GM12864 (cell line): ENCODE data around the gene RYR2.

Experiments
- DNase-seq: peaks from one replicate; pipeline ENCODE4 v3.0.0-alpha.2; 2011; ENCODE audit warnings: low read depth
- H3K4me3 ChIP-seq: 2 replicates; pipeline ENCODE4 v1.5.1; 2011; ENCODE audit warnings: mild to moderate bottlenecking, low read depth, low read length, control low read depth
- TF ChIP-seq, protein P1 (sequence below): IDR thresholded peaks from 2 replicates; pipeline ENCODE4 v1.5.1; 2011; ENCODE audit warnings: low read depth, mild to moderate bottlenecking, moderate library complexity, low read length, control low read depth, inconsistent platforms; ENCODE audit errors: missing control alignments

Gene RYR2

GRCh38 chr1:237071641-237072420 lies 29.8 kb downstream of the RYR2 start:
- no peak overlapping the region for H3K4me3 ChIP-seq
- TF ChIP-seq, protein P1, sequence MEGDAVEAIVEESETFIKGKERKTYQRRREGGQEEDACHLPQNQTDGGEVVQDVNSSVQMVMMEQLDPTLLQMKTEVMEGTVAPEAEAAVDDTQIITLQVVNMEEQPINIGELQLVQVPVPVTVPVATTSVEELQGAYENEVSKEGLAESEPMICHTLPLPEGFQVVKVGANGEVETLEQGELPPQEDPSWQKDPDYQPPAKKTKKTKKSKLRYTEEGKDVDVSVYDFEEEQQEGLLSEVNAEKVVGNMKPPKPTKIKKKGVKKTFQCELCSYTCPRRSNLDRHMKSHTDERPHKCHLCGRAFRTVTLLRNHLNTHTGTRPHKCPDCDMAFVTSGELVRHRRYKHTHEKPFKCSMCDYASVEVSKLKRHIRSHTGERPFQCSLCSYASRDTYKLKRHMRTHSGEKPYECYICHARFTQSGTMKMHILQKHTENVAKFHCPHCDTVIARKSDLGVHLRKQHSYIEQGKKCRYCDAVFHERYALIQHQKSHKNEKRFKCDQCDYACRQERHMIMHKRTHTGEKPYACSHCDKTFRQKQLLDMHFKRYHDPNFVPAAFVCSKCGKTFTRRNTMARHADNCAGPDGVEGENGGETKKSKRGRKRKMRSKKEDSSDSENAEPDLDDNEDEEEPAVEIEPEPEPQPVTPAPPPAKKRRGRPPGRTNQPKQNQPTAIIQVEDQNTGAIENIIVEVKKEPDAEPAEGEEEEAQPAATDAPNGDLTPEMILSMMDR: no peak
- no peak for DNase-seq

DNA sequence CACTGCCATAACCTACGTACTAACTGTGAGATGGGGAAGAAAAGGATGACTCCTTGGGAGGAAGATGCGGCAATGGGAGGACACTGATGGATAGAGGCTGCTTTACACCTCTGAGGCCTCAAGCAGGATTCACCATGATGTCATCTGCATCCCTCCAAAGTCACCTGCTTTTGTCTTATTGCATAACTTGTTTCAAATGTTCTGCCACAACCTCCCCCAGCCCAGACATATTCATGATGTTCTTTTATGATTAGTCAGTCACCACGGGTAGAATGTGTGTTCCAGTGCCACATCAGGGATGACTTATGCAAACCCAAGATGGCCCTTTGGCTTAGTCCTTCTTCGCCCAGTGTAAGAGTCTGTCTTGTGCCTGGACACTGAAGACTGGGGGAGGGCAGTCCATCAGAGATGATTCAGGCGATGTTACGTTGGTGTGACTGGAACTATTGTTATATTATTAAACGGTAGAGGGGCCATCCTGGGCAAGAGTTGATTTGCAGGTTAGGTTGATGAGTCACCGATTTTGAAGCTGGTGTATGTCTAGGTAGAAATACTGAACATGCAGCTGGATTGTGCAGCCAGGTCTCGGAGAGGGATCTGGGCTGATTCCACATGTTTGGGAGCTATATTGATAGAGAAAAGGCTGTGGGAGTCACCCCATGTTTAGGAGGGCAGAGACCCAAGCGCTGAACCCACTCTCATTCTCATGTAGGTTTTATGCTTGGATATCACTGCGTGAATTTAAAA lies 32.6 kb downstream of the RYR2 start:
- H3K4me3 ChIP-seq: no peak overlapping the region
- DNase-seq: no peak

GRCh38 chr1:237084341-237085077 lies 42.5 kb downstream of the RYR2 start:
- TF ChIP-seq, protein P1: no peak
- no peak overlapping the region for H3K4me3 ChIP-seq
- DNase-seq: no peak

More for the DNA sequence above, 32.6 kb downstream of the RYR2 start:
- TF ChIP-seq, protein P1: no peak

DNA sequence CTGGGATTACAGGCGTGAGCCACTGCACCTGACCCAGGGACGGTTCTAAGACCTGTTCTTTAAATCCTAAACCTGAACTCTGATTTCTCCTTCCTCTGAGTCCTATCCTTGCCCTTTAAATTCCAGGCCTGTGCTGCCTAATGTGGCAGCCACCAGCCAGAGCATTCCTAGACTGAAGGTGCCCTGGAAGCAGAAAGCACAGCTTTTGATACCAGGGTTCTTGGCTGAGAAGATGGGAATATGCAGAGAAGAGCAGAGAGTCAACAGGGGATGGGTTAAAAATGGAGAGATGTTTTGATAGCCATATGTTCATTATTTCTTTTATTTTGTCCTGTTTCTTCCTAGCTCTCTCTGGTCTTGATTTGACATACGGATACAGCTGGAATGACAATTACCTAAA lies 49.7 kb downstream of the RYR2 start:
- DNase-seq: no peak
- TF ChIP-seq, protein P1: no peak
- no peak overlapping the region for H3K4me3 ChIP-seq

DNA sequence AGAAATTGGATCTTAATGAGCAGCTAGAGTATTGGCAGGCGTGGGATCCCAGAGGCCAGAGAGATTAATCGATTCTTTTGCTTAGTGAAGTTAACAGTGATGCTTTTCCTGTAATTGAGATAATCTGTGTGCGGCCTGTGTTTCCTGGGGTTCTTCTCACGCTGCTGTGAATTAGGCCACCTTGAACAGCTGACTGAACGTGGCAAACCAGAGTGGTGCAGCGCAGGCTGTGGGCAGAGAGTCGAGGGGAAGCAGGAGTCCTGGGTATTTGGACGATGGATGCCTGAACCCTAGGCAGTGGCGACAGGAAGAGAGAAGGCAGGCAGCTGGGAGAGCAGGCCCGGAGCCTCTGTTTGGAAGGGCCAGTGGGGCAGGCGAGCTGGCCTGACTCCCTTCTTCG lies 51.7 kb downstream of the RYR2 start:
- no peak for DNase-seq
- H3K4me3 ChIP-seq: no peak overlapping the region
- TF ChIP-seq, protein P1: no peak

GRCh38 chr1:237098541-237098940 lies 56.6 kb downstream of the RYR2 start:
- no peak for DNase-seq
- TF ChIP-seq, protein P1: no peak
- no peak overlapping the region for H3K4me3 ChIP-seq
